C1 segment of cervical spinal cord (tissue), 14 donors: Measurements from ENCODE around the gene SPR.

Experiments
- DNase-seq, 14 donors: peaks; one replicate each; lab custom pipeline; 2025; lab: John Stamatoyannopoulos, UW

Gene SPR

GRCh38 chr2:72887032-72887739 is at the start of gene SPR:
SPR (plus strand) TSS chr2:72887408; CDS start chr2:72887433, 25 bp downstream.
- DNase-seq: peak in 11 of 14 donors; percentile 37 to 81 (median 70)

- no peak for DNase-seq
Observed at GRCh38 chr2:72840066-72840465, 47.1 kb upstream of the SPR start.

GRCh38 chr2:72841462-72842125 is 45.6 kb upstream of the SPR start:
- no peak for DNase-seq

GRCh38 chr2:72843301-72843700 is 43.9 kb upstream of the SPR start:
- no peak for DNase-seq

- DNase-seq: no peak
Observed at GRCh38 chr2:72846171-72847095, 40.8 kb upstream of the SPR start.

- no peak for DNase-seq
Observed at GRCh38 chr2:72847534-72848315, 39.5 kb upstream of the SPR start.

GRCh38 chr2:72848436-72849137 is 38.6 kb upstream of the SPR start:
- no peak for DNase-seq

GRCh38 chr2:72849138-72849462 is 38.1 kb upstream of the SPR start:
- no peak for DNase-seq

- DNase-seq: no peak
Observed at GRCh38 chr2:72851333-72851732, 35.9 kb upstream of the SPR start.

GRCh38 chr2:72859831-72860262 is 27.4 kb upstream of the SPR start:
- DNase-seq: peak in 11 of 14 donors; percentile 3 to 53 (median 9)

GRCh38 chr2:72862239-72862988 is 24.8 kb upstream of the SPR start:
- peak; percentile 1 to 83 (median 74) for DNase-seq

GRCh38 chr2:72863046-72863445 is 24.2 kb upstream of the SPR start:
- no peak for DNase-seq

- DNase-seq: no peak
Observed at GRCh38 chr2:72864500-72864899, 22.7 kb upstream of the SPR start.

GRCh38 chr2:72871060-72871459 is 16.1 kb upstream of the SPR start:
- no peak for DNase-seq

GRCh38 chr2:72871880-72872279 is 15.3 kb upstream of the SPR start:
- DNase-seq: no peak

- no peak for DNase-seq
Observed at GRCh38 chr2:72883356-72883962, 3.7 kb upstream of the SPR start.

- no peak for DNase-seq
Observed at GRCh38 chr2:72886505-72887031, 640 bp upstream of the SPR start.

- DNase-seq: peak in 13 of 14 donors; percentile 33 to 83 (median 69)
Observed at GRCh38 chr2:72887740-72888437, 681 bp downstream of the SPR start.
